Fibroblast of villous mesenchyme (primary cell): ENCODE measurements around the gene TRIM32. TPM values are rescaled to one million over a fixed set of nuclear protein-coding genes. Genes with fewer than 3 reads are reported as not detected.

Experiments used
- DNase-seq: peaks from one replicate; pipeline ENCODE4 v3.0.0-alpha.2; 2010; ENCODE audit warnings: low read depth
- H3K4me3 ChIP-seq: 2 replicates; pipeline ENCODE4 v1.5.1; 2011; ENCODE audit warnings: low read depth, mild to moderate bottlenecking, low read length
- CTCF ChIP-seq: IDR thresholded peaks from 2 replicates; pipeline ENCODE4 v1.5.1; 2012; ENCODE audit warnings: low read depth, mild to moderate bottlenecking, low read length; ENCODE audit not compliant: insufficient read depth
- total RNA-seq: library from RNA; depleted of rRNA; stranded (reverse); fragments of >200 nt; gene quantifications from 2 replicates; pipeline ENCODE4 v1.2.3, GENCODE V29; 2012

Gene TRIM32
- total RNA-seq, 1 donor: 41.5 TPM

GRCh38 chr9:116716438-116716837, 29.3 kb downstream of the TRIM32 start:
- TF ChIP-seq CTCF: no peak

GRCh38 chr9:116717150-116717549, 30.0 kb downstream of the TRIM32 start:
- H3K4me3 ChIP-seq: no peak overlapping the region

More at GRCh38 chr9:116716438-116716837, 29.3 kb downstream of the TRIM32 start:
- DNase-seq: no peak
- H3K4me3 ChIP-seq: no peak overlapping the region

GRCh38 chr9:116718111-116718510, 31.0 kb downstream of the TRIM32 start:
- no peak for DNase-seq
- TF ChIP-seq CTCF: no peak
- no peak overlapping the region for H3K4me3 ChIP-seq

More at GRCh38 chr9:116717150-116717549, 30.0 kb downstream of the TRIM32 start:
- TF ChIP-seq CTCF: no peak
- no peak for DNase-seq

GRCh38 chr9:116720111-116720510, 33.0 kb downstream of the TRIM32 start:
- TF ChIP-seq CTCF: no peak
- H3K4me3 ChIP-seq: no peak overlapping the region
- no peak for DNase-seq

- no peak for DNase-seq
- no peak overlapping the region for H3K4me3 ChIP-seq
- TF ChIP-seq CTCF: no peak
These were observed 34.3 kb downstream of the TRIM32 start for GRCh38 chr9:116721411-116721810.

- no peak for TF ChIP-seq CTCF
- DNase-seq: no peak
These were observed 34.8 kb downstream of the TRIM32 start for GRCh38 chr9:116721944-116722343.

GRCh38 chr9:116724123-116724522, 37.0 kb downstream of the TRIM32 start:
- DNase-seq: no peak
- TF ChIP-seq CTCF: no peak
- H3K4me3 ChIP-seq: no peak overlapping the region

More at GRCh38 chr9:116721944-116722343, 34.8 kb downstream of the TRIM32 start:
- no peak overlapping the region for H3K4me3 ChIP-seq
